ENCODE data around the gene COL4A1.

COL4A1 gene

DNA sequence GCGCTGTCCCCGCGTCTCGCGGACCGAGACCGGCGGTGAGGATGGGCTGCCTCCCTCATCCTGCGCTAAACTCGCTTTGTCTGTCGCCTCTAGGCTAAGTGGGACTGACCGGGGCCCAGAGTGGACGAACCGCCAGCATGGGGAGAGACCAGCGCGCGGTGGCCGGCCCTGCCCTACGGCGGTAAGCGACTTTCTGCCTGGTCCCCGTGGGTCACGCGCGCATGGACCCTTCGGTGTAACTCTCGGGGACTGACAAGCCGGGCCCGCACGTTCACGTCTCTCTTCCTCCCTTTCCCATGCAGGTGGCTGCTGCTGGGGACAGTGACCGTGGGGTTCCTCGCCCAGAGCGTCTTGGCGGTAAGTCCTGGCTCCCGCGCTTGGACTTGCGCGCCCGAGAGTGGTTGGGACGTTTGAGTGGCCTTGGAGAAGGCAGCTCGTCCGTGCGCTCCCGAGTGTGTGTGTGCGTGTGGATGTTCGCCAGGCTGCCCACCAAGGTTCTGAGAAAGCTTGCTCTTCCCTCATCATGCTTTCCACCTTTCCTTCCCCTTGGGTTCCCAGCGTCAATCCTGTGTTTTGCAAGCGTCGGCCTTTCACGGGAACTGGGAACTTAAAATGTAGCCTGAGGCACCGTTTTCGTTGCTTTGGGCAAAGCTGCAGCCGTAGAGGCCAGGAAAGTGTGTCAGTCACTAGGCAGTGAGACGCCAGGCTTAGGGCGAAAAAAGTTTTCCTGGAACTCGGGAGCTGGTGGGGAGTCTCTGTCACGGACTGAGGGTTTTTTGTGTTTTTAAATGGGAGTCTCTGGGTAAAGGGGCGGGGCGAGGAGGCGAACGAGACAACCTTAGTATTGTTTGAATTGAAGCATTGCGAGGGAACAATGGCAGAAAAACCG, 1.1 kb upstream of the COL4A1 start:
- DNase-seq = no peak

GRCh38 chr13:110306340-110306959, 507 bp downstream of the COL4A1 start:
- DNase-seq = no peak

DNA sequence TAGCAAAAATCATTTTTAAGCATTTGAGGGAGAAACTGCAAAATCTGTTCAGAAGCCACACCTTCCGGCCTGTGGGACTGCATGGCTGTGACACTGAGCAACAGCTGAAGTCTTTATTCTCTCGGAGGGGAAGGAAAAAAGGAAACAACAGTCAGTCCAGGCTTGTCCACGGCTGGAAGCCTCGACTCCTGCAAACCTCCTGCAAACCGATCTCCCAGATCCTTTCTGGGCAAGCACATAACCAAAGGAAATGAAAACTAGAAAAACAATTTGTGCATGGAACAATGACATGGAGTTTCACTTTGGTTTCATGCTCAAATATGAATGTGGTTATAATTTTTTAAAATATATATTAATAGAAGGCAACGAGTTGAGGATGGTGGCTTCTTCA, 1.0 kb downstream of the COL4A1 start:
- no peak for DNase-seq

- no peak for DNase-seq
These were observed 1.4 kb downstream of the COL4A1 start for GRCh38 chr13:110305544-110305943.

DNA sequence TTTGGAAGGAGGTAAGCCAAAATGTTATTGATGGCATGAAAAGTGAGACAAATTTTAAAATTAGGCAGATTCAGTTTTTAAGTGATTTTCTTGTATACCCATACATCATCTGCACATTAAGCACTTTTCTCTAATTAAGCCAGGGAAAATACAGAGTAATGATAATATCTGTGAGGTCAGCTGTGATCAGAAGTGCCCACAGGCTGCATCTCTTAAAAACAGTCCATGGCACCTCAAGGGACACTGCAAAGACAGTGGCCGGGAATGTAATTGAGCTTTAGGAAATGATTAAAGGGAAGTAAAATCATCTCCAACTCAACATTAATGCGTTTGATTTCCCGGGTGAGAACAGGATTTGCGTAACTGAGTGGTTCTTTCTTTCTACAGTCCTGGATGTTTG, 2.0 kb downstream of the COL4A1 start:
- no peak for DNase-seq

GRCh38 chr13:110304256-110304655, 2.7 kb downstream of the COL4A1 start:
- DNase-seq = no peak

DNA sequence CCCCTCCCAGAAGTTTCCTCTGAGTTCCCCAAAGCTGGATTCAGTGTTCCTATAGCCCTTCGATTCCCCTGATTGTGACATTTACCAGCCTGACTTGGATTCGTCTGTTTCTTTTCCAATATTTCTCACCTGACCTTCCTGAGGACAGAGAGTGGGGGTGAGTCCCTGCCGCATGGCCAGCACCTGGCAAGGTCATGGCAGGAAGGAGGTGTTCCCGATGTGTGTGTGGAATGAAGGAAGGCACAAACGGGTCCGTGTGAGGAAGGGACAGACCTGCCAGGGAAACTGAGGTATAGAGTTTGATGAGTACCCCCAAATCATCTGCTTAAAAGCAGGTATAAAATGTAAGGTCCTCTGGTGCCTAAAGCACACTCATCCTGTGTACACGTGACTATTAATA, 3.3 kb downstream of the COL4A1 start:
- no peak for DNase-seq

DNA sequence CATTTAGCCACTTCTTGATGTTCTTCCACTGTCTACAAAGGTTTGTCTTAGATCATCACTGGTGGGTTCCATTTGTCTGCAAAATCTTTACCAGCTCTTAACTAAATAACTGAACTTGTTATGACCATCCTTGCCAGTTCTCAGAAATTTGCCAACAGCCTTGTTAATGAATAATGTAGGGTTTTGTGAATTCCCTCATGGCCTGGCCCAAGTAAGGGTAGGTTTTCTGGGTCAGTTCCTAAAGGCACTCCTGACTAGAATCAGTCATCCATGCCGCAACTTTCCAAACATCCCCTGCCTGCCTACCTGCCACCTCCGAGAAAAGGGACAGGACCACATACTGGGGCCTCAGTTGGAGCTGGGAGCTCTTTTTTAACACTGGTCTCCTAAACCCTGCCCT, 4.0 kb downstream of the COL4A1 start:
- no peak for DNase-seq

GRCh38 chr13:110301606-110302553, 5.1 kb downstream of the COL4A1 start:
- no peak for DNase-seq

- no peak for DNase-seq
These were observed 5.9 kb downstream of the COL4A1 start for GRCh38 chr13:110301083-110301482.

- DNase-seq = no peak
These were observed 6.7 kb downstream of the COL4A1 start for GRCh38 chr13:110300090-110300815.

GRCh38 chr13:110299283-110299840, 7.6 kb downstream of the COL4A1 start:
- DNase-seq = no peak

DNA sequence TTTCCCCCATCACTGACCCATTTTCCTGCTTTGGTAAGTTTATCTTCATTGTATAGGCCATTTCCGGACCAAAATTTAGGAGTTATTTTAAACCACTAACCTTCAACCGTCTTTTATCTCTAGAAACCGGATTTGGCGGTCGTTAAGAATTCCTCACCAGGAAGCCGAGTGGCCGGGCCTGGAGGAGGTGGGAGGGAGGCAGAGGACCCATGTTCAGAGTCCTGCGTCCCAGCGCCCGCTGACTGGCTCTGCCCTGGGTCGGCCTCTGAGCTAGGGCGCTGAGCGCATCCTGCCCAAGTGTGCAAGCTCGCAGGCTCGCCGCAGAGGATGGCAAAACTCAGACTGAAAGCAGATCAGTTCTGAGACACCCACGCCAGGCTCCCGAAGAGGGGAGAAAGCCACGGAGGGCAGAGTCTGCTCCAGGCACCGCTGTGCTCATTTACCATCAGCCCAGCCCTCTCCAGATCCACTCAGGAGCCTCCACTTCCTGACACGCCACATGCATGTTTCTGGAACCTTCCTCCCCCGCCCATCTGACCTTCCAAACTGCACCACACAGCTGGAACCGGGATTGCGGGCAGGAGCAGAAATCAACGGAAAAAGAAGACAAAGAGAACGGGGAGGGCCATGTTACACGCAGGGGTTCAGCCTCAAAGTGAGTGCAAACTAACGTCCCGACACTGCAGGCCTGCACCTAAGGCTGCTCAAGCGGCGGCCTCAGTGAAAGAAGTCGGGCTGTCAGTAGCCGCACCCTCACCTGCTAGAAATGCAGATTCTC, 8.3 kb downstream of the COL4A1 start:
- peak; percentile 67 for DNase-seq

DNA sequence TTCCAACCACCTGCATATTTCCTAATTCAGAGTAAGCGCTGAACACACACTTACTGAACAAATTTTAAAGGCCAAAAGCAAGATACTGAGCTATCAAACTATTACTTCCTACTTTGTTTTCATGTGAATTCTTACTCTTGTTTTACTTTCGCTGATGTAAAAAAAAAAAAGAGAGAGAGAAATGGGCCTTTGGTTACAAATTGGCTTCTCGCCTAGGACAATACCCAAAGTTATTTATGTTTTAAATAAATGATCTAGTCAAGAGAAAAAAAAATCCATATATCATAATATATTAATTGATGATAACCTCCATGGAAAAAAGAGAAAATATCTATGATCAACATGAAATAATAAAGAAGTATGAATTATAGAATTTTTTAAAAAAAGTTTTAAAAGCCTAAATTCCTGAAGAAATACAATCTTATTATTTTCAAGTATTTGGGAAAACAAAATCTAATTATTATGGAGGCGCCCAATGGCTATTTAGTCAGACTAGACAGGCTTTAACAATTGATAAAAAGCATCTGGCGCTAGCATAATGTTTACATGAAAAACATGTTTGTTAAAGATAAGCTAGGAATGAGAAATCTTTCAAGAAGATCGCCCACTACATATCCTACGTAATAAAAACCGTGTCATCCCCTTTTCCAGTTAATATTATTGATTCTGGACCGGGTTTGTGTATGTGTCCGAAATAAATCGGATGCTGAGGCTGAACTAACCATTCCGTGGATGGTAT, 9.0 kb downstream of the COL4A1 start:
- no peak for DNase-seq

DNA sequence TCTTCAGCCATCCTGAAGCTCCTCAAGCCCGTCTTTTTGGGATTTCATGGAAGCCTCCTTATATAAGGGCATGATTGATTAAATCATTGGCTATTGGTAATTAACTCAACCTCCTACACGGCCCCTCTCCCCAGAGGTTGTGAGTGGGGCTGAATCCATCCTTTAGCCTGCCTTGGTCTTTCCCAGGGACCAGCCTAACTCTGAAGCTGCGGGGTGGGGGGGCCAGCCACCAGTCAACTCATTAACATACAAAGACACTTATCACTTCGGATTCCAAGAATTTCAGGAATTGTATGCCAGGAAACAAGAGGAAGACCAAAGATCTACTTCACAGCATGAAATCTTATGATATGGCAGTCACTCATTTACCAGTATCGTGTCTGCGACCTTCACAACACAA, 9.9 kb downstream of the COL4A1 start:
- no peak for DNase-seq

DNA sequence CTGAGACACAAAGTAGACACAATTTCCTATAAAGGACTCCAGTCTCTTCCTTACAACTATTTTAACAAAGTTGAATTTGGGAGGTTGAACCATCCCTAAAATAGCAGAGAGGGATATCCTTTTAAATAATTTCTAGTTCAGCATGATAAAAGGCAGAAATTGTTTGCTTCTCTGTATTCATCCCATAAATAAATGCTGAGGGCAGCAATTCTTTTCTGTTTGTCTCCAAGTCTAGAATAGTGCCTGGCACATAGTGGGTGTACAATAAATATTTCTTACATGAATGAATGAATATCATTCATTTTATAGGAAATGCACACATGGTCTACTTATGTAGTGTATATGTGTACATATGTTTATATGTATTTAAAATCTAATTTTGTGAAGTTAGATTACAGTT, 12.3 kb downstream of the COL4A1 start:
- DNase-seq = no peak

GRCh38 chr13:110294146-110294545, 12.8 kb downstream of the COL4A1 start:
- DNase-seq = no peak

GRCh38 chr13:110293649-110294048, 13.3 kb downstream of the COL4A1 start:
- DNase-seq = no peak

- DNase-seq = no peak
These were observed 13.9 kb downstream of the COL4A1 start for GRCh38 chr13:110293037-110293436.

GRCh38 chr13:110291286-110291685, 15.7 kb downstream of the COL4A1 start:
- DNase-seq = no peak

DNA sequence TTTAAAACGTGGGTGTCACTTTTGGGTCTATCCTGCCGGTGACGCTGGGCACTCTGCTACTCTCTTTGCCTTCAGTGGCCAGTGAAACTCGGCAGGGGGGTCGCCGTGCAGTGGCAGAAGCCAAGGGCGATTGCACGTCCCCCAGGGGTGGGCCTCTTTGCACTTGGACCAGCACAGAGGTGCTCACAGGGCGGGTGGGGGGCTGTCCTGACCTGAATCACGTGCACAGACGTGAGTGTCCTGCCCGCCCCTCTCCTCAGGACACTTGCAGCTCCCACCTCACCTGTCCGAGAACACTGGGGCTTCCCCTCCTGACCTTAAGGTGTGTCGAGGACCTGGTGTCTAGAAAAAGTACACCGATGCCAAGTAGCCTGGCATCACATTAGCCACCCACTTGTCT, 16.1 kb downstream of the COL4A1 start:
- no peak for DNase-seq

All from stimulated activated CD4-positive, alpha-beta T cell treated with anti-CD3 and anti-CD28 coated beads, Interleukin-15, amount 100 ng/mL, for 24 hours (primary cell).